SKM-1 (cell line): ENCODE data around the gene PHIP.

ENCODE experiments used
- DNase-seq: peaks from one replicate; lab custom pipeline; 2025; ENCODE audit not compliant: unreplicated experiment; lab: John Stamatoyannopoulos, UW

PHIP gene

GRCh38 chr6:79011940-79012339 lies 66.1 kb downstream of the PHIP start:
- no peak for DNase-seq

- DNase-seq: no peak
These were observed 67.6 kb downstream of the PHIP start for GRCh38 chr6:79010422-79010821.

- DNase-seq: no peak
These were observed 68.2 kb downstream of the PHIP start for GRCh38 chr6:79009819-79010218.

- DNase-seq: no peak
These were observed 72.6 kb downstream of the PHIP start for GRCh38 chr6:79005497-79005896.

- no peak for DNase-seq
These were observed 73.0 kb downstream of the PHIP start for GRCh38 chr6:79005024-79005423.

GRCh38 chr6:79004239-79004638 lies 73.8 kb downstream of the PHIP start:
- no peak for DNase-seq

- no peak for DNase-seq
These were observed 76.6 kb downstream of the PHIP start for GRCh38 chr6:79001415-79001814.

- DNase-seq: no peak
These were observed 78.3 kb downstream of the PHIP start for GRCh38 chr6:78999737-79000136.

GRCh38 chr6:78995946-78996345 lies 82.1 kb downstream of the PHIP start:
- no peak for DNase-seq

GRCh38 chr6:78995346-78995745 lies 82.7 kb downstream of the PHIP start:
- no peak for DNase-seq

GRCh38 chr6:78993955-78994354 lies 84.1 kb downstream of the PHIP start:
- no peak for DNase-seq

GRCh38 chr6:78989191-78989590 lies 88.9 kb downstream of the PHIP start:
- no peak for DNase-seq

- DNase-seq: no peak
These were observed 91.9 kb downstream of the PHIP start for GRCh38 chr6:78986161-78986560.

GRCh38 chr6:78984225-78984950 lies 93.7 kb downstream of the PHIP start:
- DNase-seq: no peak

- no peak for DNase-seq
These were observed 110.9 kb downstream of the PHIP start for GRCh38 chr6:78967191-78967590.

GRCh38 chr6:78966542-78966941 lies 111.5 kb downstream of the PHIP start:
- DNase-seq: no peak

- DNase-seq: no peak
These were observed 115.6 kb downstream of the PHIP start for GRCh38 chr6:78962448-78962847.

- no peak for DNase-seq
These were observed 123.3 kb downstream of the PHIP start for GRCh38 chr6:78954740-78955139.

- DNase-seq: no peak
These were observed 124.3 kb downstream of the PHIP start for GRCh38 chr6:78953798-78954197.

- no peak for DNase-seq
These were observed 125.7 kb downstream of the PHIP start for GRCh38 chr6:78952362-78952761.

- DNase-seq: no peak
These were observed 129.3 kb downstream of the PHIP start for GRCh38 chr6:78948785-78949184.

GRCh38 chr6:78947962-78948361 lies 130.1 kb downstream of the PHIP start:
- no peak for DNase-seq

GRCh38 chr6:78947529-78947928 lies 130.5 kb downstream of the PHIP start:
- no peak for DNase-seq
